ENCODE results near the gene LRFN3.

GRCh38 chr19:35987571-35987896 lies 51.4 kb downstream of the LRFN3 start:
- TF ChIP-seq, protein P1, sequence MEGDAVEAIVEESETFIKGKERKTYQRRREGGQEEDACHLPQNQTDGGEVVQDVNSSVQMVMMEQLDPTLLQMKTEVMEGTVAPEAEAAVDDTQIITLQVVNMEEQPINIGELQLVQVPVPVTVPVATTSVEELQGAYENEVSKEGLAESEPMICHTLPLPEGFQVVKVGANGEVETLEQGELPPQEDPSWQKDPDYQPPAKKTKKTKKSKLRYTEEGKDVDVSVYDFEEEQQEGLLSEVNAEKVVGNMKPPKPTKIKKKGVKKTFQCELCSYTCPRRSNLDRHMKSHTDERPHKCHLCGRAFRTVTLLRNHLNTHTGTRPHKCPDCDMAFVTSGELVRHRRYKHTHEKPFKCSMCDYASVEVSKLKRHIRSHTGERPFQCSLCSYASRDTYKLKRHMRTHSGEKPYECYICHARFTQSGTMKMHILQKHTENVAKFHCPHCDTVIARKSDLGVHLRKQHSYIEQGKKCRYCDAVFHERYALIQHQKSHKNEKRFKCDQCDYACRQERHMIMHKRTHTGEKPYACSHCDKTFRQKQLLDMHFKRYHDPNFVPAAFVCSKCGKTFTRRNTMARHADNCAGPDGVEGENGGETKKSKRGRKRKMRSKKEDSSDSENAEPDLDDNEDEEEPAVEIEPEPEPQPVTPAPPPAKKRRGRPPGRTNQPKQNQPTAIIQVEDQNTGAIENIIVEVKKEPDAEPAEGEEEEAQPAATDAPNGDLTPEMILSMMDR (IDR thresholded peaks at IDR 0.05; ENCODE audit: insufficient read depth, low read depth, low read length) = no peak
- TF ChIP-seq EZH2 (IDR thresholded peaks at IDR 0.05; ENCODE audit: insufficient read depth, low read length) = no peak

All from astrocyte (in vitro differentiated cells and primary cell).